Chondrocyte (in vitro differentiated cells): ENCODE results near the gene MGST2. TPM values are rescaled to one million over a fixed set of nuclear protein-coding genes. Genes with fewer than 3 reads are reported as not detected.

ENCODE experiments used
- DNase-seq: peaks from one replicate; pipeline ENCODE4 v3.0.0; 2021; ENCODE audit warnings: mixed read lengths, low spot score
- H3K27ac Mint-ChIP-seq: one replicate; pipeline ENCODE4 v1.8.0; 2021; ENCODE audit warnings: mild to moderate bottlenecking, moderate library complexity, mixed read lengths; ENCODE audit not compliant: unreplicated experiment
- H3K27me3 Mint-ChIP-seq: 2 replicates; pipeline ENCODE4 v1.8.0; 2021; ENCODE audit warnings: low read depth, mixed read lengths
- H3K36me3 Mint-ChIP-seq: 2 replicates; pipeline ENCODE4 v1.8.0; 2021; ENCODE audit warnings: low read depth, mixed read lengths
- H3K4me1 Mint-ChIP-seq: 2 replicates; pipeline ENCODE4 v1.8.0; 2021; ENCODE audit warnings: low read depth, mild to moderate bottlenecking, mixed read lengths
- H3K4me3 Mint-ChIP-seq: one replicate; pipeline ENCODE4 v1.8.0; 2021; ENCODE audit warnings: mild to moderate bottlenecking, moderate library complexity, mixed read lengths; ENCODE audit not compliant: unreplicated experiment
- H3K9me3 Mint-ChIP-seq: 2 replicates; pipeline ENCODE4 v1.8.0; 2021; ENCODE audit warnings: low read depth, mixed read lengths
- CTCF ChIP-seq: fragments of 200-600 bp; sonication (generic); IDR thresholded peaks from 2 replicates; pipeline ENCODE4 v1.5.0; 2021; ENCODE audit warnings: antibody characterized with exemption, mild to moderate bottlenecking, moderate library complexity
- total RNA-seq: library from RNA; stranded (reverse); gene quantifications from 3 replicates; pipeline ENCODE4 v1.2.1, GENCODE V29; 2021

Gene MGST2
- total RNA-seq, 1 donor from 2014 or later = 23.7 TPM

- no peak for TF ChIP-seq CTCF
- H3K9me3 Mint-ChIP-seq = no peaks in the 10 kb centered on the region
- no peak overlapping the region for H3K4me3 Mint-ChIP-seq
- peaks cover 9% of the 10 kb centered on the region for H3K4me1 Mint-ChIP-seq
- peaks cover 4% of the 10 kb centered on the region for H3K36me3 Mint-ChIP-seq
- no peak overlapping the region for H3K27ac Mint-ChIP-seq
- DNase-seq = no peak
- no peaks in the 10 kb centered on the region for H3K27me3 Mint-ChIP-seq
These were observed 6.6 kb downstream of the MGST2 start for GRCh38 chr4:139672215-139672614.

DNA sequence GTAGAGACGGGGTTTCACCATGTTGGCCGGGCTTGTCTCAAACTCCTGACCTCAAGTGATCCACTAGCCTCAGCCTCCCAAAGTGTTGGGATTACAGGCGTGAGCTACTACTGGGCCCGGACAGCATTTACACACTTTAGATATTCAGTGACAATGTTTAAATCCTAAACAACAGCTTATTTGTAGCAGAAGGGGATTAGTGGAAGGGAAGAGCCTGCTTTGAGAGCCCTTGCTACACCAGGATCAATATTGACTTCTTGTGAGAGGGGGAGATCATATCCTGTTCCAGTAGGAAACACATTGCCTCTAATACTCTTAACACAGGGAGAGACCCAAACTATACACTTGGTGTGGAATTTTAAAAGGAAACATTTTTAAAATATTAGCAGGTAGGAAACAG lies 7.1 kb downstream of the MGST2 start:
- peaks cover 4% of the 10 kb centered on the region for H3K4me1 Mint-ChIP-seq

DNA sequence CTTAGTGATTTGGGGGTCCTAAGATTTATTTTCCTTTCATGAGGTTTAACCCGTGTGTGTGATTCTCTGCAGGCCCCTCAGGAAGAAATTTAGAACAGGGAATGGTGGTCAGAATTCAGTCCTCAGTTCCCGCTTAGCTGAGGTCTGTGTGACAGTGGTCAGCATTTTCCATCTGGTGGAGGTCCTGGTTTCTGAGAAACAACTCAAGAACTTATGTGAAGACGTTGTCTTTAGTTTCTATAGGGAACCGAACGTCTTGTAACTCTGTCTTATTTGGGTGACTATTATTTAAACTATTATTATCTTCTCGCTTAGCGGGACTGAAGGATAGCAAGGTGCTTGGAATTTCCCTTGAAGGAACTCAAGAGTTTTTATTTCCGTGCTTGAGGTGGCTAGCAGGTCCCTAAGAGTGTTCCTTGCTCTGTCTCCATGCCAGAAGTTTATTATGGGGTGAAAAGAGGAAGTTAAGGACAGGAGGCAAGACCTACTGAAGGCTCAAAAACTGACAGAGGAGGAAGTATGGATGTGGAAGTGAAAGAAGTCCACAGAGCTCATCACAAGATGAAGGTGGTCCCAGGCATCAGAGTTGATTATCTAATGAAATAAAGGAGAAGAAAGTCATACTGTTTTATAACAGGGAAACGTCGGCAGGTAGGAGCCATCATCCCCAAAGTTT lies 9.4 kb downstream of the MGST2 start:
- no peaks in the 10 kb centered on the region for H3K9me3 Mint-ChIP-seq
- no peaks in the 10 kb centered on the region for H3K4me1 Mint-ChIP-seq
- DNase-seq = no peak
- no peak for TF ChIP-seq CTCF
- no peak overlapping the region for H3K4me3 Mint-ChIP-seq
- no peak overlapping the region for H3K27ac Mint-ChIP-seq
- H3K36me3 Mint-ChIP-seq = peaks cover 6% of the 10 kb centered on the region
- no peaks in the 10 kb centered on the region for H3K27me3 Mint-ChIP-seq

More for the DNA sequence above, 7.1 kb downstream of the MGST2 start:
- no peak for TF ChIP-seq CTCF
- Mint-ChIP-seq H3K36me3 (peaks cover 4% of the 10 kb centered on the region), H3K4me3 (no peak overlapping the region), H3K9me3 (no peaks in the 10 kb centered on the region), H3K27me3 (no peaks in the 10 kb centered on the region), H3K27ac (no peak overlapping the region)
- no peak for DNase-seq

- no peak for DNase-seq
- Mint-ChIP-seq H3K9me3 (no peaks in the 10 kb centered on the region), H3K36me3 (peaks cover 10% of the 10 kb centered on the region), H3K4me3 (no peak overlapping the region), H3K4me1 (no peaks in the 10 kb centered on the region), H3K27me3 (no peaks in the 10 kb centered on the region), H3K27ac (no peak overlapping the region)
- TF ChIP-seq CTCF = no peak
These were observed 10.0 kb downstream of the MGST2 start for GRCh38 chr4:139675651-139676050.

GRCh38 chr4:139676365-139676764 lies 10.7 kb downstream of the MGST2 start:
- no peak overlapping the region for H3K27ac Mint-ChIP-seq
- no peak overlapping the region for H3K4me3 Mint-ChIP-seq

More at GRCh38 chr4:139676365-139676764, 10.7 kb downstream of the MGST2 start:
- no peak for TF ChIP-seq CTCF
- H3K27me3 Mint-ChIP-seq = no peaks in the 10 kb centered on the region
- peaks cover 10% of the 10 kb centered on the region for H3K36me3 Mint-ChIP-seq
- H3K9me3 Mint-ChIP-seq = no peaks in the 10 kb centered on the region
- no peaks in the 10 kb centered on the region for H3K4me1 Mint-ChIP-seq
- DNase-seq = no peak
